ENCODE data around the gene LMTK3.

The LMTK3 gene

DNA sequence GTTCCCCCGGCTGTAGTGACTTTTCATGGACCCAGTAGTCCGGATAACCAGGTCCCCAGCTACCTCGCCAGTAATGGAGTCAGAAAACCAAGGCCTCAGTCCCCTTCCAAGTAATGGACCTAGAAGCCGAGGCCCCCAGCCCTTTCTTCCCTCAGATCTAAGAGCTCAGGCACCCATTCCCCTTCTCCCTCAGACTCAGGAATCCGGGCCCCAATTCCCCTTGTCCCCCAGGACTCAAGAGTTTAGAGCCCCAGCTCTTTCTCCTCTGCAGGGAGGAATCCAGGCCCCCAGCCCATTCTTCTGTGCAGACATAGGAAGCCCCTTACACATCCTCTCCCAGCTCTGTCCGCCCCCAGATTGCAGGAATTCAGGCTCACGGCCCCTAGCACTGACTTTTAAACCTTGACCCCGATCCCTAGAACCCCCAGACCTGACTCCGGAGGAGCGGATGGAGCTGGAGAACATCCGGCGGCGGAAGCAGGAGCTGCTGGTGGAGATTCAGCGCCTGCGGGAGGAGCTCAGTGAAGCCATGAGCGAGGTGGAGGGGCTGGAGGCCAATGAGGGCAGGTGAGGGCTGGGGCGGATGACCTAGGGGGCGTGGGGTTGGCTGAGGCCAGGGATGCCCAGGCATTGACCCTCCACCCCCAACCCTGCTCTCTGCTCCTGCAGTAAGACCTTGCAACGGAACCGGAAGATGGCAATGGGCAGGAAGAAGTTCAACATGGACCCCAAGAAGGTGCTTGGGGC is 41.5 kb downstream of the LMTK3 start:
- DNase-seq = no peak

DNA sequence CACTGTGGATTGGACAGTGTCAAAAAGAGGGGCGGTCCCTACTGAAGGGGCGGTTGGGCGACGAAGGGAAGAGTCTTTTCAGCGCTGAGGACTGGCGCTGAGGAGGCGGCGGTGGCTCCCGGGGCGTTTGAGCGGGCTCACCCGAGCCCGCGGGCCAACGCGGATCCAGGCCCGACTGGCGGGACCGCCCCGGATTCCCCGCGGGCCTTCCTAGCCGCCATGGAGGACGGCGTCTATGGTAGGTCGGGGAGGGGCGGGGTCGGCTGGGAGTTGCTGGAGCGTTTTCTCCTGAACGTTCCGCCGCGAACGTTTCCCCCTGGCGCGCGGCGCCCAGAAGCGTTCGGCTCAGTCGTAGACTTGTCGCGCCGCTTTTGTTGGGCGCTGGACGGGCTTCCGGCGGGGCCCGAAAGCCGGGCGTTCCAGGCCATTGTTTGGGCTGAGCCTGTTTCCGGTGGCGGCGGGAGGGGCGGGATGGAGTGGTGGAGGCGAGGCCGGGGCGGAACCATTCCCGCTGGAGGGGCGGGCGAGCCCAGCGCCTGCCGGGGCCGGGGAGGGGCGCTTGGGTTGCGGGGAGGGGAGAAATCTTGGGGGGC is 42.2 kb downstream of the LMTK3 start, which contains the start of gene CYTH2:
CYTH2 (plus strand) TSS at position 81 of the 593 bp plus-strand sequence; CDS start at position 220, 139 bp downstream.
- peak; percentile 60 for DNase-seq

DNA sequence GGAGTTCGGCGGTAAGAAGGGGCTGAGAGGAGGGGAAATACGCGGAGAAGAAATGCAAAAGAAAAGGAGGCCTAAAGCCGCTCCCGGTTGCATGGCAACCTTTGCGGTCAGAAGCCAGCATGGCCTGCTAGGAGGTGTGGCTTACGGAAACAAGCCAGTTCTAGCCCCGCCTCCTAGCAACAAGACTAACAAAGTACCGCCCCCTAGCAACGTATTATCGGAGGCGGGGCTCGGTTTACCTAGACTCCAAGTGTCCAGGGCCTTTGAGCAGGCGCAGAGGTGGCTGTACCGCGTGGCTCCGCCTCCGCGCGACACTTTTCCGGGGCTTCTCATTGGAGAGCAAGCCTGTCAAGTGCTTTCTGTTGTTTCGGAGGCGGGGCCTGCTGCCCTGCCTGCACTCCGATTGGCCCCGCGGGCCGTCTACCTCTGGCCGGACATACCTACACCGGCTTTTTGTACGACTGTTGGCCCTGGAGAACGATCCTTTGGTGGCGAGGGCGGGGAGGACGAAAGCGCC is 42.8 kb downstream of the LMTK3 start:
- peak; percentile 99 for DNase-seq

DNA sequence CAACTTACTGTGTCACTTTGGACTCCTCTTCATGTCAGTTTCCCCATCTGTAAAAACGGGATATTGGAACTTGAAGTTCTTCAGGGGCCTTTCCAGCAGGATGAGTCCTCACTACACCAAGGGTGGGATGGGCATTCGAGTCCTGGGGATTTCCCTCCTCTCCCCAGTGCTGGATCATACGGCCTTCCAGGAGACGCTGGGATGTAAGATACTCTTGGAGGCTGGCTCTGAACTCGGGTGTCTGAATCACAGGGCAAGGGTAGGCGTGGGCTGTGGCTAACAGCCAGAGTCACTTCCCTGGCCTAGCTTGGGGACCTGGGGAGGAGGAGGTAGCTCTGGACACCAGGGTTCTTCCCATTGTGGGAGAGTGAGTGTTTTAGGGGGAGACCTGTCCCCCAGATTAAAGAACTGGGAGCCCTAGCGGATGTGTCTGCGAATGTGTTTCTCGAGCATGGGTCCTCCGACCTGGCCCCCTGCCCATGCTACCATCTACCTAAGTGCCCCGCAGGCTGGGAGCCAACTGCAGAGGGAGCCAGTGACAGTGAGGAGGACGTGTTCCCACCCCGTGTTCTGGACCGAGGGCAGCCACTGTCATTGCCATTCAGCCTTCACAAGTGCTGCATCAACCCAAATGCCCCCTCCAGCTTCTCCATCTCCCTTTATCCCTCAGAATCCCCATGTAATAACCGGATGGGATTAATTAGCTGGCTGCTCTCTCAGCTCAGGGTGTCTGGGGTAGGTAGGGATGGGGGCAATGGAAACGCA is 44.9 kb downstream of the LMTK3 start:
- no peak for DNase-seq

DNA sequence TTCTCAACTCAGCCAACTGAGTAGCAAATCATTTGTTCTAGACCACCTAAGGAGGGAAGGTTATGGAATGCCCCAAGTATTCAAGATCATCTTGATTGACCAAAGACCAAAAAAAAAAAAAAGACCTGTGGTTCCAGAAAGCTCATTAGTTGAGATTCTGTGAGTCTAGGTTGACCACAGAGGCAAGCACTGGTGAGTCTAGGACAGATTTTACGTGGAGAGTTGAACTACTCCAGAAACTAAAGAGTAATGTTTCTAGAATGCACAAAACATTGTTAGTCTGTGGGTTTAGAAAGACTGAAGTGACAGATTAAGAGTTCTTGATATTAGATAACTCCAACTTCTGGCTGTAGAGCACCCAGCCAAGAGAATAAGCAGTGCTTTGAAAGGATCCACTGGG is 46.4 kb downstream of the LMTK3 start:
- DNase-seq = no peak

DNA sequence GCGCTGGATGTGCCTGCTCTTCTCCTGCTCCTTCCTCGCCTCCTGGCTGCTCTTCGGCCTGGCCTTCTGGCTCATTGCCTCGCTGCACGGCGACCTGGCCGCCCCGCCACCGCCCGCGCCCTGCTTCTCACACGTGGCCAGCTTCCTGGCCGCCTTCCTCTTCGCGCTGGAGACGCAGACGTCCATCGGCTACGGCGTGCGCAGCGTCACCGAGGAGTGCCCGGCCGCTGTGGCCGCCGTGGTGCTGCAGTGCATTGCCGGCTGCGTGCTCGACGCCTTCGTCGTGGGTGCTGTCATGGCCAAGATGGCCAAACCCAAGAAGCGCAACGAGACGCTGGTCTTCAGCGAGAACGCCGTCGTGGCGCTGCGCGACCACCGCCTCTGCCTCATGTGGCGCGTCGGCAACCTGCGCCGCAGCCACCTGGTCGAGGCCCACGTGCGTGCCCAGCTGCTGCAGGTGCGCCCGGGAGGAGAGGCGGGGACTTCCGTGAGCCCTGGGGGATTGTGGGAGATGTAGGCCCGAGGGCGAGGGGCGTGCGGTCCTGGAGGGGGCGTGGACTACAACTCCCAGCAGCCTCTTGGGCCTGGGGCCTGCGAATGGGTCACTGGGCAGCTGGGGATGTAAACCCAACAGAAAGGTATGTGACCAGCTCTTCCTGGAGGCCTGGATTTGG is 49.5 kb downstream of the LMTK3 start:
- DNase-seq = no peak

DNA sequence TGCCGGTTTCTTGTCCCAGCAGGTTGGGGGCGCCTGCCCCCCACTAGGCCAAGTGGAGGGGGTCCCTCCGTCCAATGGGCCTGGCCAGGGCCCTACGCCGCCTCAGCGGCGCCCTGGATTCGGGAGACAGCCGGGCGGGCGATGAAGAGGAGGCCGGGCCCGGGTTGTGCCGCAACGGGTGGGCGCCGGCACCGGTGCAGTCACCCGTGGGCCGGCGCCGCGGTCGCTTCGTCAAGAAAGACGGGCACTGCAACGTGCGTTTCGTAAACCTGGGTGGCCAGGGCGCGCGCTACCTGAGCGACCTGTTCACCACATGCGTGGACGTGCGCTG is 50.0 kb downstream of the LMTK3 start:
- DNase-seq = no peak

DNA sequence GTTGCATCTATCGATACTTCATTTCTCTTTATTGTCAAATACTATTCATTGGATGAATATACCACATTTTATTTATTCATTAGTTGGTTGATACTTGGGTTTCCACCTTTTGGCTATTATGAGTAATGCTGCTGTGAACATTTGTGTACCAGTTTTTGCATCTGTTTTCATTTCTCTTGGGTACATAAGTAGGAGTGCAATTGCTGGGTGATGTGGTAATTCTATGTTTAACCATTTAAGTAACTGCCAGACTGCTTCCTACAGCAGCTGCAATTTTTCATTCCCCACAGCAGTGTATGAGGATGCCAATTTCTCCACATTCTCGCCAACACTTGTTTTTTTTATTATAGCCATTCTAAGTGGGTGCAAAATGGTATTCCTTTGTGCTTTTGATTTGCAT is 53.6 kb downstream of the LMTK3 start:
- DNase-seq = no peak

DNA sequence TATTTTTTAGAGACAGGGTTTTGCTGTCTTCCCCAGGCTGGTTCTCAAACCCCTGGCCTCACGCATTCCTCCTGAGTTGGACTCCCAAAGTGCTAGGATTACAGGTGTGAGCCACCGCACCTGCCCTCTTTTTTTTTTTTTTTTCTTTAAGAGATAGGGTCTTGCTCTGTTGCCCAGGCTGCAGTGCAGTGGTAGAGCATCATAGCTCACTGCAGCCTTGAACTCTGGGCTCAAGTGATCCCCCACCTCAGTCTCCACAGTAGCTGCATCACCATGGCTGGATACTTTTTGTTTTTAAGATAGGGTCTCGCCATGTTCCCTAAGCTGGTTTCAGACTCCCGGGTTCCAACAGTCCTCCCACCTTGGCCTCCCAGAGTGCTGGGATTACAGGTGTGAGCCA is 54.8 kb downstream of the LMTK3 start:
- no peak for DNase-seq

DNA sequence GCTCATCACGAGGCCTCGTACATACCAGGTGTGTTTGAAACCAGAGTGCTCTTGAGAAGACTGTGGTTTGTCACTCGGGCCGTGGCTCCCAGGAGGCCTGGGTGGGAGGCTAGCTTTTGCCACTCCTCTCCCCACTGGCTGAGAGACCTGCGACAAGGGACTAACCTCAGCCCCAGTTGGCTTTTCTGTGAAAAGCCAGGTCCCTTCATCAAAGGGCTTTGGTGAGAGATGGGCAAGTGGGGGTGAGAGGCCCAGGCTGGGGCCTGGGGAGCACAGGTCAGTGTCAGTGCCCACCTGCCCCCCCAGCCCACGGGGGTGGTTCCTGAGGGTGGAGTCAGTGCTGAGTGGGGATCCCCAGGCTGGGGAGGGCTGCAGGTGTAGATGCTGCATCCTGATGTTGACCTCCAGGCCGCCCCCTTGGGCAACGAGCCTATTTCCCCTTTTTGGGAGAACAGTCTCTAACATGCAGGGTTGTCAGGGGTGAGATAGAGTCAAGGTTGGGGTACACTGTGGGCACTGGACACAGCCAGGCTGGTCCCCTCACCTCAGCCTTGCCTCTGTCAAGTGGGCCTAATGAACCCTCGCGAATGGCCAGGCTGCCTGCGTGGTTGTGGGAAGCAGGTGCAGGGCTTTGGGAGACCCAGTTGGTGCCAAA is 55.6 kb downstream of the LMTK3 start:
- no peak for DNase-seq

DNA sequence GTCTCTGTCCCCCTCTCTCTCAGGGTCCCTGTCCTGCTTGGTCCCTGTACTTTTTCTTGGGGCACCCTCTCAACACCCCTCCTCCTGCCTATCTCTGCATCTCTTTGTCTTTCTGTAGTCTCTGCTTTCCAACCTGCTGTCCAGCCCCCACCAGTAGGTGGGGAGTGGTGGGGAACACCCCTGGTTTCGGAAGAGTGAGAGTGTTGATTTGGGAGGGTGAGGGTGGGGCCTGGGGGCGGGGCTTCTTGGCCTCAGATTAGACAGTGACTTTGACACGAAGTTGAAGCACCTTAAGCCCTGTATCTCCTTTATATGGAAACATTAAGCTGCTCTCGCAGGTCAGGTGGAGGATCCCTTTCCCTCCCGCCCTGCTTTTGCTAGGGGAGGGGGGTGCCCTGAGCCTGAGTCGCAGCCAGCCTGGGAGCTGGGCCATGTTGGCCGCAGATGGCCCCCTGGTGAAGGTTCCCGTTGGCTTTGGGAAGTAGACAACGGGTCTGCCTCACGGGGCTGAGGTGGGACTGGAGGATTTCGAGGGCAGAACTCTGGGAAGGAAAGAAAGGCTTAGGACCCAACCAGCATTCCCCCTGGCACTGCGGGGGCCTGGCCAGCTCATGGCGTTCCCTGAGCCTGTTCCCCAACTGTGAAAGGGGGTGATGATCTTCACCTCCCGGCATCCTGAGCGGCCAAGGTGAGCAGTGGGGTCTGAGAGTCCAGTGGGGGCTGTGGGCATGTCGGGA is 56.3 kb downstream of the LMTK3 start, which contains the start of gene KCNJ14:
KCNJ14 (plus strand) TSS at position 404 of the 737 bp plus-strand sequence. CDS start 6,151 bp downstream, outside the sequence.
- DNase-seq = no peak

DNA sequence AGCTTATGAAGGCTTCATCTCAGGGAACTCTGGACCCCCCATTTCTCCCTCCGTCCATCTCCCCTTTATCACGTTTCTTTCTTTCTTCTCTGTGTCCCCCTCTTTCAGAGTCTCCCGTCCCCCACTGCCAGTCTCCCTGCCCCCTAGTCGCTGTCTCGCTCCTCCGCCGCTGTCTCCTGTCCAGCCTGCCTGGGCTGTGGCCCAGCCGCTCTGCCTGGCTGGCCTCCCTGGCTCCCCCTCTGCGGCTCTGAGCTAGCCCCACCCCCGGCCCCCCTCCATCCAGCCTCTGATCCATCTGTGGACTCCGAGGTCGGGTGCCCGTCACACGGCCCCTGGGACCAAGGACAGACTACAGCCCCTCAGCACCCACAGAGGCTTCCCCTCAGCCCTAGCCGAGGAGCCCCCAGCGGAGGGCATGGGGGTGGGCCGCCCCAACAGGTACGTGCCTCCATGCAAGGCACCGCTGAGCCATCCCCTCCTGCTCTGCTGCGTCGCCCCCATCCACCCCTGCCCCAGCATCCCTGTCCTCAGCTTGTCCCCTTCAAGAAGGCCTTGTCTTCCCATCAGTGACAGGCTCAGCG is 57.4 kb downstream of the LMTK3 start:
- no peak for DNase-seq

DNA sequence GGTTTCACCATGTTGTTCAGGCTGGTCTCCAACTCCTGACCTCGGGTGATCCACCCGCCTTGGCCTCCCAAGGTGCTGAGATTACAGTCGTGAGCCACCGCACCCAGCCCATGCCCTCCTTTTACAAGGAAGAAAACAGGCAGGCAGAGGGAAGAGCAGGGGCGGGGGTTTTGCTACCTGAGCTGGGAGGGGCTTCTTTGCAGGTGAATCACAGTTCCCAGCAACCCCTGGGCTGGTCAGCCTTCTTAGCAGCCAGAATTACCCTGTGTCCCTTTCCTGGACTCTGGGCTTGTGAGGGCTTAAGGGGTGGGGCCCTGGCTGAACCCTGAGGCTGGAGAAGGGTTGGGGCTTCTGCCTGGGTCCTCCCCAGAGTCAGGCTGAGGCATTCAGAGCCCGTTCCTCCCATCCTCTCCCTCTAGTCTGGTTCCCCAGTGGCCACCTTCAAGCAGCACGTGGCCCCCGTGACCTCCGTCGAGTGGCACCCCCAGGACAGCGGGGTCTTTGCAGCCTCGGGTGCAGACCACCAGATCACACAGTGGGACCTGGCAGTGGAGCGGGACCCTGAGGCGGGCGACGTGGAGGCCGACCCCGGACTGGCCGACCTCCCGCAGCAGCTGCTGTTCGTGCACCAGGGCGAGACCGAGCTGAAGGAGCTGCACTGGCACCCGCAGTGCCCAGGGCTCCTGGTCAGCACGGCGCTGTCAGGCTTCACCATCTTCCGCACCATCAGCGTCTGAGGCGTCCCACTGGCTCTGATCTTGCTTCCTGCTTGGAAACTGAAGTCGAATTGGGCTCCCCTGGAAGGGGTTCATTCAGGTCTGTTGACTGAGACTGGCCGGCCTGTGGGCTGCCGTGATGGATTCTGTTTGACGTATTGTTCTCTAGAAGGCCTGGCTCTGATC is 59.1 kb downstream of the LMTK3 start:
- DNase-seq = no peak

DNA sequence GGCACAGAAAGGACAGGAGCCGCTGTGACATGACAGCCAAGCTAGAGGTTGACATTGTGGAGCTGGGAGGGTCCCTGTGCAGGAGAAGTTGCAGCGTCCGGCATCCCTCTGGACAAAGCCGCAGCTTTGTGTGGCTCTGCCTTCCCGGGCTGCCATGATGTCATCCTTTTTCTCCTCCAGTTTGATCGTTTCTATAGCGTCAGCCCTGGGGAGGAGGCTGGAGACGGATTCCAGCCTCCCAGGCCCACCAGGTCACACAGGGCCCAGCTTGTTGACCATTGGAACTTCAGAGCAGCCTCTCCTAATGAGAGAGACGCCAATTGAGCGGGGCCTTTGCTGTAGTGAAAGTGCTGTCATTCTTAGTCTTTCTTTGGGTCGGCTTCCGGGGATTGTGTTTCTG is 60.0 kb downstream of the LMTK3 start:
- DNase-seq = no peak

DNA sequence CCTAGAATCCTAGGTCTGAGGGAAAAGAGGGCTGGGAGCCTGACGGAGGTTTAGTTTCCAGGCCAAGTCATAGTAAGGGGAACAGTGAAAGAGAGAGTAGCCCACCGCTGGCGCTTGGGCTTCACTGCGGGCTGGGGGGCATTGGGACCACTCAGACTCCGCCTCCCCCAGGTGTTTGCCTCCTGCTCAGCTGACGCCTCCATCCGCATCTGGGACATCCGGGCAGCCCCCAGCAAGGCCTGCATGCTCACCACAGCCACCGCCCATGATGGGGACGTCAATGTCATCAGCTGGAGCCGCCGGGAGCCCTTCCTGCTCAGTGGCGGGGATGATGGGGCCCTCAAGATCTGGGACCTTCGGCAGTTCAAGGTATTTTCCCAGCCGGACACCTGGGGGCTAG is 60.8 kb downstream of the LMTK3 start:
- DNase-seq = no peak

DNA sequence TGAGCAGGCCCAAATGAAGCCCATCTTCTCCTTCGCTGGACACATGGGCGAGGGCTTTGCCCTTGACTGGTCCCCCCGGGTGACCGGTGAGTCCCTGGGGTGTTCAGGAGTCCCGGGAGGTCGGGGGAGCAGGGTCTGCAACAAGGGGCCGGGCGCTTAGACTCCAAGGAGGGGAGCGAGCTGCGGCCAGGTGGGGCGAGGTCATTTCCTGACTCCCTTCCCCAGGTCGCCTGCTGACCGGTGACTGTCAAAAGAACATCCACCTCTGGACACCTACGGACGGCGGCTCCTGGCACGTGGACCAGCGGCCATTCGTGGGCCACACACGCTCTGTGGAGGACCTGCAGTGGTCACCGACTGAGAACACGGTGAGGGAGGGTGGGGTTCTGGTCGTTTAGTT is 61.2 kb downstream of the LMTK3 start:
- DNase-seq = no peak

DNA sequence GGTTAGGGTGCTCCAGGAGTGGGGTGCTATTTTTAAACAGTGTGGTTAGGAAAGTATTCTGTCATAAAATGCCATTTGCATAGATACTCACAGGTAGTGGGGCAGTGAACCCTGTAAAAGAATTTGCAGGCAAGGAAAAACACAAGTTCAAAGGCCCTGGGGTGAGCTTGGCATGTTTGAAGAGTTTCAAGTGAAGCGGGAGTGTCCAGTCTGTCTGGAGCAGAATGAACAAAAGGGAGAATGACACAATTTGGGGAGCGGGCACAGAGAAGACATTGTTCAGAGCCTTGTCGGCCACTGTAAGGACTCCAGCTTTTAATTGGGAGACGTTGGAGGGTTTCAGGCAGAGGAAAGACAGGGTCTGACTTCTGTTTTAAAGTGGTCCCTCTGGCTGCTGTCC is 63.1 kb downstream of the LMTK3 start:
- DNase-seq = no peak

DNA sequence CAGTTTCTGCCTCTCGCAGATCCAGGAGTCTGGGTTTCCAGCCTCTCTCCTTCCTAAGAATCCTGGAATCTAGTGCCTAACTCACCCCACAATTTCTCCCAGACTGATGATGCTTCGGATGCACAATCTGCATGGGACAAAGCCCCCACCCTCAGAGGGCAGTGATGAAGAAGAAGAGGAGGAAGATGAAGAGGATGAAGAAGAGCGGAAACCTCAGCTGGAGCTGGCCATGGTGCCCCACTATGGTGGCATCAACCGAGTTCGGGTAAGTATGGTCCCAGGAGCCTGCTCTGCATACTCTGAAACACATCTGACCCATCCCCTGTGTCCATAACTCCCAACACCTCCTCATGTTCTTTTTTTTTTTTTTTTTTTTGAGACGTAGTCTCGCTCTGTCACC is 65.1 kb downstream of the LMTK3 start:
- no peak for DNase-seq

DNA sequence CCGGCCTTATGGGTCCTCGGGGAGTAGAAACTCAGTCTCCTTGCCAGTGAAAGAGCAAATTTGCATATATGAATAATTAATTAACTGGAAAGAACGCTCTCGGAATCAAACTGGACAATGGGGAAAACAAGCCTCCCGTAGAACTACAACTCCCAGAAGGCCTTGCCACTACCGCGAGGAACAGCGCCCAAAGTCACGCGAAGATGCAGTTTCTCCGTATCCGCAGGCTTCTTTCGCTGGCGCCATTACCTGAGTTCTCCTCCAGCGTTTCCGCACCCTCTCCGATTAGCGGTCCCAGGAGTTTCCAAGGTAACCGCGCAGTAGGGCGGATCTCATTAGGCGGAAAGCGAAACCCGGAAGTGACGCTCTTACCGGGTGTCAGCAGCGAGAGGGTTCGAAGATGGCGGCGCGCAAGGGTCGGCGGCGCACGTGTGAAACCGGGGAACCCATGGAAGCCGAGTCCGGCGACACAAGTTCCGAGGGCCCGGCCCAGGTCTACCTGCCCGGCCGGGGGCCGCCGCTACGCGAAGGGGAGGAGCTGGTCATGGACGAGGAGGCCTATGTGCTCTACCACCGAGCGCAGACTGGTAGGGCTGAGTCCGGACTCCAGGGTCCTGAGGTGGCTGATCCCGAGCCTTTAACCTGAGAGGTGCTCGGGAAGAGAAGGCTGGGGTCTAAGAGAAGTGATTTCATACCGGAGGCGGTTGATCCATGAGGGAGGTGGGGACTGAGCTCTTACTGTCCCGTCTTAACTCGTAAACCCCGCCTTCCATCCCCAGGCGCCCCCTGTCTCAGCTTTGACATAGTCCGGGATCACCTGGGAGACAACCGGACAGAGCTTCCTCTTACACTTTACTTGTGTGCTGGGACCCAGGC is 65.8 kb downstream of the LMTK3 start, which contains the start of gene GRWD1:
GRWD1 (plus strand) TSS at position 378 of the 876 bp plus-strand sequence; CDS start at position 401, 23 bp downstream.
- DNase-seq = peak; percentile 93
